IPS-18c (cell line): ENCODE data around the gene VPS18.

ENCODE experiments used
- H3K4me3 ChIP-seq: 2 replicates; pipeline ENCODE4 v1.7.0; 2013; ENCODE audit warnings: low read depth, mild to moderate bottlenecking, low read length, moderate library complexity; ENCODE audit not compliant: insufficient read depth
- H3K9me3 ChIP-seq: one replicate; pipeline ENCODE4 v1.6.1; 2013; ENCODE audit warnings: mild to moderate bottlenecking, low read length, moderate library complexity; ENCODE audit not compliant: control insufficient read depth, insufficient read depth

Gene VPS18

GRCh38 chr15:40863660-40864270 is 30.5 kb upstream of the VPS18 start:
- no peaks in the 10 kb centered on the region for H3K9me3 ChIP-seq

GRCh38 chr15:40867199-40867598 is 27.1 kb upstream of the VPS18 start:
- H3K9me3 ChIP-seq: no peaks in the 10 kb centered on the region
- H3K4me3 ChIP-seq: no peak overlapping the region

More at GRCh38 chr15:40863660-40864270, 30.5 kb upstream of the VPS18 start:
- no peak overlapping the region for H3K4me3 ChIP-seq

- no peaks in the 10 kb centered on the region for H3K9me3 ChIP-seq
- H3K4me3 ChIP-seq: no peak overlapping the region
Observed at GRCh38 chr15:40869686-40870085, 24.6 kb upstream of the VPS18 start.

- no peak overlapping the region for H3K4me3 ChIP-seq
- H3K9me3 ChIP-seq: no peaks in the 10 kb centered on the region
Observed at GRCh38 chr15:40870716-40871115, 23.5 kb upstream of the VPS18 start.

- no peak overlapping the region for H3K4me3 ChIP-seq
- no peaks in the 10 kb centered on the region for H3K9me3 ChIP-seq
Observed at GRCh38 chr15:40871749-40872617, 22.3 kb upstream of the VPS18 start.

GRCh38 chr15:40872791-40873693 is 21.2 kb upstream of the VPS18 start:
- H3K4me3 ChIP-seq: peak overlapping the region; percentile 65

GRCh38 chr15:40873694-40874561 is 20.3 kb upstream of the VPS18 start, which contains the start of gene RHOV:
TSS of gene RHOV (minus strand) at chr15:40874234. CDS start at chr15:40874139, 95 bp downstream.
- no peaks in the 10 kb centered on the region for H3K9me3 ChIP-seq
- H3K4me3 ChIP-seq: peak within 1 kb of the TSS; percentile 65

More at GRCh38 chr15:40872791-40873693, 21.2 kb upstream of the VPS18 start:
- no peaks in the 10 kb centered on the region for H3K9me3 ChIP-seq

GRCh38 chr15:40875991-40876730 is 18.1 kb upstream of the VPS18 start:
- no peak overlapping the region for H3K4me3 ChIP-seq
- no peaks in the 10 kb centered on the region for H3K9me3 ChIP-seq

GRCh38 chr15:40877694-40878093 is 16.6 kb upstream of the VPS18 start:
- H3K4me3 ChIP-seq: no peak overlapping the region
- H3K9me3 ChIP-seq: no peaks in the 10 kb centered on the region

GRCh38 chr15:40878785-40879184 is 15.5 kb upstream of the VPS18 start:
- Histone ChIP-seq H3K9me3 (no peaks in the 10 kb centered on the region), H3K4me3 (no peak overlapping the region)

- Histone ChIP-seq H3K4me3 (no peak overlapping the region), H3K9me3 (no peaks in the 10 kb centered on the region)
Observed at GRCh38 chr15:40879609-40880008, 14.6 kb upstream of the VPS18 start.

GRCh38 chr15:40881351-40881750 is 12.9 kb upstream of the VPS18 start:
- H3K4me3 ChIP-seq: no peak overlapping the region

GRCh38 chr15:40886586-40886985 is 7.7 kb upstream of the VPS18 start:
- Histone ChIP-seq H3K9me3 (no peaks in the 10 kb centered on the region), H3K4me3 (no peak overlapping the region)

More at GRCh38 chr15:40881351-40881750, 12.9 kb upstream of the VPS18 start:
- no peaks in the 10 kb centered on the region for H3K9me3 ChIP-seq

- Histone ChIP-seq H3K4me3 (no peak overlapping the region), H3K9me3 (no peaks in the 10 kb centered on the region)
Observed at GRCh38 chr15:40889112-40889511, 5.1 kb upstream of the VPS18 start.

GRCh38 chr15:40891138-40891537 is 3.1 kb upstream of the VPS18 start:
- H3K4me3 ChIP-seq: no peak overlapping the region
- H3K9me3 ChIP-seq: no peaks in the 10 kb centered on the region
